Epithelial cell of proximal tubule (primary cell): Measurements from ENCODE around the gene TMX1. TPM values are rescaled to one million over a fixed set of nuclear protein-coding genes. Genes with fewer than 3 reads are reported as not detected.
"Not testable (repeated sequence)": the region's sequence is repeated elsewhere in the genome, so short reads cannot be mapped to it uniquely, and the experiment has no call there.

Experiments used
- DNase-seq: peaks from one replicate; pipeline ENCODE4 v3.0.0-alpha.2; 2011; ENCODE audit warnings: low read depth
- H3K4me3 ChIP-seq: 2 replicates; pipeline ENCODE4 v1.5.1; 2011; ENCODE audit warnings: low read depth, mild to moderate bottlenecking, low read length
- CTCF ChIP-seq: conservative IDR thresholded peaks from 2 replicates; pipeline ENCODE4 v1.5.1; 2012; ENCODE audit warnings: low read depth, mild to moderate bottlenecking, low read length
- total RNA-seq: library from RNA; depleted of rRNA; stranded (reverse); fragments of >200 nt; gene quantifications from 2 replicates; pipeline ENCODE4 v1.2.3, GENCODE V29; 2015

TMX1 gene
- total RNA-seq, 1 donor from 2014 or later: 31.4 TPM

DNA sequence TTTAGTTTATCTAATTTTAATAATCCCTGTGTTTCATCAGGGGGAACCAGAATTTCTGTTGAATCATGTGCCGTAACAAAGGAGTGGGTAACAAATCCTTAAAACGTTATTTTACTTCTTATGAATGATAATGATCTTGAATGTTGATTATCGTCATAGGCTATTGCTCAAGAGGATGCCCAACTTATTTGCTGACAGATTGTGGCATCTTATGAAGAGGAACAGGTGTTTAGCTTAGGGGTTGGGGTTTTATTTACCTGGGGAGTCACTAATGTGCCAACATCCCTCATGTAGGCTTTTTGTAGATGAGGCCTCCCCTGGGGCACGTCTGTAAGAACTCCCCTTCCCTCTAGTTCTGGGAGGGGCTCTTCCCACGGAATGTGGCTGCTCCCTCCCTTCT, 32.4 kb upstream of the TMX1 start:
- no peak overlapping the region for H3K4me3 ChIP-seq
- TF ChIP-seq CTCF: no peak
- no peak for DNase-seq

- H3K4me3 ChIP-seq: no peak overlapping the region
- no peak for DNase-seq
- no peak for TF ChIP-seq CTCF
These were observed 31.1 kb upstream of the TMX1 start for GRCh38 chr14:51208982-51209381.

DNA sequence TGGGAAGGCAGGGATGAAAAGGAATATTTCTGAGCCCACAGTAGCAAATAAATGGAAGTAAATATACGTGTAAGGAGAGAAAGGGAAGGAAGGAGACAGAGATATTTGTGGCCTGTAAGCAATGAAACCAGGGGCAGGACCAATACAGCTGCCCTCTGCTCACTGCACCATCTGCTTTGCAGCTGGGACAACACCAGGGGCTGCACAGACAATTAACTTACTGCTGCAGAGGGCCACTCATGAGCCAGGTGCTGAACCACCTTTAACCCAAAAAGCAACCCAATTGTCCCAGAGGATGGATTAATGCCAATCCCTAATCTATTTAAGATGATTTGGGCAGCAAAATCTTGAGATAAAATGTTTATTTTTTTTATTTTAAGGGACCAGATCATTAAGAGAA, 30.6 kb upstream of the TMX1 start:
- no peak overlapping the region for H3K4me3 ChIP-seq
- no peak for TF ChIP-seq CTCF
- DNase-seq: no peak

DNA sequence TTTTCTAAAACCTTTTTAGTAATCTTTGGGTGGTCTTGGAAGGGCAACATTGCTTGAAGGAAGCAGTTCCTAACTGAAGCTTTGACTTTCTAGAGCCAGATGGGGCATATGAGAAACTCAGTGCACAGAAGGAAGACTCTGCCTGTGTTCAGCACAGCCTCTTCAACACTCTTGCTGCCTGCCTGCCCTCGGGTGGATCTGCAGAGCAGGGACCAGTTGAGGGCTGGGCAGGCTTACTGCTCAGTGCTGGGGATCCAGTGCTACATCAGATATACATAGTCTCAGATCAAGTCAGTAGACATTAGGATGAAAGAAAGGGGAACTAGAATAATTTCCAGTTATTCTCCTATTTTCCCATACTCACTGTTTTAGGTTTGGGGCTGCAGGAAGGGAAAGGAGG, 29.5 kb upstream of the TMX1 start:
- no peak for TF ChIP-seq CTCF
- no peak overlapping the region for H3K4me3 ChIP-seq
- no peak for DNase-seq

DNA sequence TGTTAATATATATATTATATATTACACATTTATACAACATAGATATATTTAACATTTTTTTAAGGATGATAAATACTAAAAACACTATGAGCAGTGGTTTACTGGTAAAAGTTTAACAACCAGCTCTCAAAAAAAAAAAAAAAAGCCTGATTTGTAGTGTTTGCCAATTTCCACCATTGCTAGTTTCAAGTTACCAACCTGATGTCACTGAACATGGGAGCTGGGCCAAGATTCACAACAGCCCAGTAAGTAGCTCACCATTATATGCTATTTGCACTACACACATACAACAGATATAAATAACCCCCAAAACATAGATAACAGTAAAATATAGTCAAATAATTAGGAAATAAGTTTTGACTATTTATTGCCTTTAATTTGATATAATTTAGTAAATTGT, 28.9 kb upstream of the TMX1 start:
- no peak for TF ChIP-seq CTCF
- no peak overlapping the region for H3K4me3 ChIP-seq
- DNase-seq: no peak

DNA sequence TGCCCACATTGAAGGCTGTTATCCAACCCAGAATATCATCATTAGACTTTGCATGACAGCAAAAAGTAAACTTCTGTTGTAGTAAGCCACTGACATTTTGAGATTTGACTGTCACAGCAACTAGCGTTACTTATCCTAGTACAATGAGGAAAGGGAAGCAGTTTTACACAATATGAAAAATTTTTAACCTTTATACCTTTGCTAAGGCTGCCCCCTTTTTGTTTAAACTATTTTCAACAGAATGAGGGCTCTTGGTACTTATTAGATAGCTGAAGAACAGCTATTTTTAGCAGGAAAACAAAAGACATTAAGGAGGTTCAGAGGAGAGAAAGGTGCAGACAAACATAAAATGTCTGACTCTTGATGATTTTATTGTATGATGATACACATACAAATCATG, 23.4 kb upstream of the TMX1 start:
- no peak for DNase-seq
- no peak overlapping the region for H3K4me3 ChIP-seq
- TF ChIP-seq CTCF: no peak

DNA sequence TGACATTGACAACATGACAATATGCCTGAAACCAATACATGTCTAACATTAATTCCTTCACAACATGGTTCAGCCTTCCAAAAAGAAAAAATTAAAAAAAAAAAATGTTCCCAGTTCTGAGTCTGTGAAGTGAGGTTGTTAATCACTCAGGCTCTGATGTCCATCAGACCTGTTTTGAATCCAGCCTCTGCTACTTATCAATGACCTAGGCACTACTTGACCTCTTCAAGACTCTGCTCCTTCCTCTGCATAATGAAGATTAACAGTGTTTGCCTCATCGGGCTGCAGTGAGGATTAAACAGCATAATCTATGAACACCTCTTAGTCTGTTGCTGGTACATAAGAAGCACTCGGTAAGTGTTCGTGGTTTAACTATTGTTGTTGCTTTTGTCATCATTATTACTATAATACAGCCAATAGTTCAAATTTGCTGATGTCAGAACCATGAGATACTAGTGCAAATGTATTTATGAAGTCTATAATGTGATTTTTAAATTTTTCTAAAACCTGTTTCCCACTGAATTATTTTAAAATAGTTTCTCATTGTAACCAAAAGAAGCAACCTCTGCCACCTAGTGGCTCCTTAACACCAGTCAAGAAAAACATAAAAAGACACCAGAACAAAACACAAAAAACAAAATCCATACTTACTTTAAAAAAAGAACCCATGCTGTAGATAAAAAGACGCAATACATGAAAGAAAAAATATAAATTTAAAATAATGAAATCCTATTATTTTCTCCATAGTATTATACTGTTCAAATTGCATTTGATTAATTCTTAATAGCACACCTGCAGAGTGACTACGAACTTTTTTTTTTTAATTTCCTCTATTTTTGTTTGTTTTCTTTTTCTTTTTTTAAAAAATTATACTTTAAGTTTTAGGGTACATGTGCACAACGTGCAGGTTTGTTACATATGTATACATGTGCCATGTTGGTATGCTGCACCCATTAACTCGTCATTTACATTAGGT, 20.3 kb upstream of the TMX1 start:
- no peak overlapping the region for H3K4me3 ChIP-seq
- no peak for DNase-seq
- TF ChIP-seq CTCF: peak; percentile 74

- not testable (repeated sequence) for H3K4me3 ChIP-seq, DNase-seq
These were observed 16.6 kb upstream of the TMX1 start for GRCh38 chr14:51223463-51223862.
